ENCODE results near the gene VPS35L. TPM values are rescaled to one million over a fixed set of nuclear protein-coding genes. Genes with fewer than 3 reads are reported as not detected.

Gene VPS35L
- total and polyA plus RNA-seq, 10 of the 15 experiments (the other 5 are each of a cell fraction or from before 2014, with no cell fraction given), result 14.9 to 44.1 (median 26.3) TPM

DNA sequence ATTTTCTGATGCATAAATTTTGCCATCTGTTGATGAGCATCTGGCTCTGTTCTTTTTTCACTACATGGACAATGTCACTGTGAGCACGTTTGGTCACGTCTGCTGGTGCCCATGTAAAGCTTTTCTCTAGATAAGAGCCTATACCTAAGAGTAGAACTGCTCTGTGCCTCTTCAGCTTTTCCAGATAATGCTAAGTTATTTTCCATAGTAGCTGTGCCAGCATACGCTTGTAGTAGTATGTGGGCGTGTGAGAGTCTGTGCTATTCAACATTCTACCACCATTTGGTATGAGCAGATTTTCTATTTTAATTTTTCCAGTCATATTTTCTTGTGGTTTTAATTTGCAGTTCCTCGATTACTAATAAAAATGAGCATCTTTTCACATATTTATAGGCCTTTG lies 33.2 kb downstream of the VPS35L start:
- SMC1A ChIA-PET (ENCODE audit: uncharacterized antibody, unreplicated experiment), result no interaction called here
- Histone ChIP-seq H3K4me3 (no peak overlapping the region), H3K36me3 (ENCODE audit: control insufficient read depth in 2 of 2, insufficient read depth in 2 of 2, low read length in 1 of 2) (peaks cover 4 to 5% of the 10 kb centered on the region in 2 experiments), H3K4me2 (ENCODE audit: control insufficient read depth, insufficient read depth) (no peak overlapping the region), H3K27ac (ENCODE audit: control insufficient read depth, insufficient read depth) (no peak overlapping the region), H3K9me3 (replicated peaks; ENCODE audit: control insufficient read depth, insufficient read depth, low read length) (no peaks in the 10 kb centered on the region), H2AFZ (ENCODE audit: control insufficient read depth, low read depth, low read length) (no peak overlapping the region), H3K9ac (ENCODE audit: control insufficient read depth, insufficient read depth, low read length) (no peak overlapping the region), H3K27me3 (replicated peaks in 1 of 2; ENCODE audit: control insufficient read depth in 2 of 2, insufficient read depth in 2 of 2, low read length in 1 of 2) (no peaks in the 10 kb centered on the region), H3K79me2 (ENCODE audit: control insufficient read depth, insufficient read depth, low read length) (no peaks in the 10 kb centered on the region), H3K4me1 (ENCODE audit: control insufficient read depth, insufficient read depth, low read length) (no peaks in the 10 kb centered on the region), H4K20me1 (ENCODE audit: control insufficient read depth, insufficient read depth) (no peaks in the 10 kb centered on the region)
- RAD21 ChIA-PET (ENCODE audit: unreplicated experiment), result interaction anchor here (1.2 kb wide), 1 partner anchor 11 kb away, joined by 3 read pairs; no protein-coding TSS in a partner anchor
- CTCF ChIA-PET, result interaction anchor here (1.0 to 1.2 kb wide), 2 partner anchors 86 to 298 kb away, joined by 3 to 4 read pairs; no protein-coding TSS in a partner anchor
- in situ Hi-C loops (cut with MboI), result no loop called here
- FAIRE-seq (no peak), DNase-seq (ENCODE audit: low read depth, low spot score) (no peak), ATAC-seq (no peak)
- POLR2A ChIA-PET, result no interaction called here
- 78% methylated on average over 5 of the region's 5 CpGs for WGBS (ENCODE audit: insufficient coverage, insufficient replicate concordance, low lambda C conversion rate, missing lambda C conversion rate)
- intact Hi-C loops (cut with micrococcal nuclease; ENCODE audit: unreplicated experiment), result no loop called here
- no peak for TF ChIP-seq CHD2 (IDR thresholded peaks at IDR 0.05; ENCODE audit: borderline replicate concordance, low read depth, low read length)
- no peak for TF ChIP-seq SIN3A (IDR thresholded peaks at IDR 0.05; ENCODE audit: low read depth, low read length)
- no peak for TF ChIP-seq YBX1 (IDR thresholded peaks at IDR 0.05)
- no peak for TF ChIP-seq ZZZ3 (IDR thresholded peaks at IDR 0.05; ENCODE audit: control insufficient read depth, insufficient read length, low read depth)
- TF ChIP-seq TAF1 (IDR thresholded peaks at IDR 0.05; ENCODE audit: borderline replicate concordance, low read depth, low read length), result no peak
- TF ChIP-seq STAT1 (conservative IDR thresholded peaks at IDR 0.05), result no peak
- no TSS peak for BruUV-seq (replicated peaks)

DNA sequence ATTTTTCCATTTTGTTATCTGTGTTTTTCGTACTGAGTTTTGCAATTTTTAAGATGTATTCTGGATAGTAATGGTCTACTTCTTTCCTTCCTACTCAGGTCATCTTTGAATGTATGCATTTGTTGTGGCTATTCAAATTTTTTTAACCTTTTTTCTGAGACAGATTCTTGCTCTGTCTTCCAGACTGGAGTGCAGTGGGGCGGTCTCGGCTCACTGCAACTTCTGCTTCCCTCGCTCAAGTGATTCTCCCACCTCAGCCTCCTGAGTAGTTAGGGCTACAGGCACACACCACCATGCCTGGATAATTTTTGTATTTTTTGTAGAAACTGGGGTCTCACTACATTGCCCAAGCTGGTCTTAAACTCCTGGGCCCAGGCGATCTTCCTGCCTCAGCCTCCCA lies 33.6 kb downstream of the VPS35L start:
- RAD21 ChIA-PET (ENCODE audit: unreplicated experiment), result interaction anchor here (1.2 kb wide), 1 partner anchor 10 kb away, joined by 3 read pairs; no protein-coding TSS in a partner anchor
- Histone ChIP-seq H3K36me3 (ENCODE audit: control insufficient read depth in 2 of 2, insufficient read depth in 2 of 2, low read length in 1 of 2) (peaks cover 4 to 5% of the 10 kb centered on the region in 2 experiments), H3K4me3 (no peak overlapping the region), H3K79me2 (ENCODE audit: control insufficient read depth, insufficient read depth, low read length) (no peaks in the 10 kb centered on the region), H3K9me3 (replicated peaks; ENCODE audit: control insufficient read depth, insufficient read depth, low read length) (no peaks in the 10 kb centered on the region), H3K27ac (ENCODE audit: control insufficient read depth, insufficient read depth) (no peak overlapping the region), H3K9ac (ENCODE audit: control insufficient read depth, insufficient read depth, low read length) (no peak overlapping the region), H3K4me2 (ENCODE audit: control insufficient read depth, insufficient read depth) (no peak overlapping the region), H2AFZ (ENCODE audit: control insufficient read depth, low read depth, low read length) (no peak overlapping the region), H3K4me1 (ENCODE audit: control insufficient read depth, insufficient read depth, low read length) (no peaks in the 10 kb centered on the region), H3K27me3 (replicated peaks in 1 of 2; ENCODE audit: control insufficient read depth in 2 of 2, insufficient read depth in 2 of 2, low read length in 1 of 2) (no peaks in the 10 kb centered on the region), H4K20me1 (ENCODE audit: control insufficient read depth, insufficient read depth) (no peaks in the 10 kb centered on the region)
- intact Hi-C loops (cut with micrococcal nuclease; ENCODE audit: unreplicated experiment) (no loop called here), in situ Hi-C loops (cut with MboI) (no loop called here)
- no TSS peak for BruUV-seq (replicated peaks)
- CTCF ChIA-PET, result interaction anchor here (0.8 to 1.9 kb wide), 3 partner anchors 9 to 87 kb away, joined by 3 to 9 read pairs (median 3); no protein-coding TSS in a partner anchor
- ATAC-seq (no peak), DNase-seq (ENCODE audit: low read depth, low spot score) (no peak), FAIRE-seq (no peak)
- POLR2A ChIA-PET, result no interaction called here
- WGBS (ENCODE audit: insufficient coverage, insufficient replicate concordance, low lambda C conversion rate, missing lambda C conversion rate), result 91% methylated on average over 5 of the region's 5 CpGs
- SMC1A ChIA-PET (ENCODE audit: uncharacterized antibody, unreplicated experiment), result no interaction called here
- TF ChIP-seq, protein P1, sequence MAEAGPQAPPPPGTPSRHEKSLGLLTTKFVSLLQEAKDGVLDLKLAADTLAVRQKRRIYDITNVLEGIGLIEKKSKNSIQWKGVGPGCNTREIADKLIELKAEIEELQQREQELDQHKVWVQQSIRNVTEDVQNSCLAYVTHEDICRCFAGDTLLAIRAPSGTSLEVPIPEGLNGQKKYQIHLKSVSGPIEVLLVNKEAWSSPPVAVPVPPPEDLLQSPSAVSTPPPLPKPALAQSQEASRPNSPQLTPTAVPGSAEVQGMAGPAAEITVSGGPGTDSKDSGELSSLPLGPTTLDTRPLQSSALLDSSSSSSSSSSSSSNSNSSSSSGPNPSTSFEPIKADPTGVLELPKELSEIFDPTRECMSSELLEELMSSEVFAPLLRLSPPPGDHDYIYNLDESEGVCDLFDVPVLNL (IDR thresholded peaks at IDR 0.05; ENCODE audit: low read depth, low read length), result no peak
- TF ChIP-seq IRF4 (IDR thresholded peaks at IDR 0.05; ENCODE audit: low read depth, low read length) (no peak), NFYA (IDR thresholded peaks at IDR 0.05; ENCODE audit: borderline replicate concordance, low read depth, low read length) (no peak), CBX5 (IDR thresholded peaks at IDR 0.05; ENCODE audit: low read depth) (no peak), ESRRA (IDR thresholded peaks at IDR 0.05; ENCODE audit: low read length) (no peak), MYB (IDR thresholded peaks at IDR 0.05; ENCODE audit: borderline replicate concordance, low read depth, low read length) (no peak), JUND (IDR thresholded peaks at IDR 0.05; ENCODE audit: low read depth, low read length) (no peak)
- TF ChIP-seq, protein P2, sequence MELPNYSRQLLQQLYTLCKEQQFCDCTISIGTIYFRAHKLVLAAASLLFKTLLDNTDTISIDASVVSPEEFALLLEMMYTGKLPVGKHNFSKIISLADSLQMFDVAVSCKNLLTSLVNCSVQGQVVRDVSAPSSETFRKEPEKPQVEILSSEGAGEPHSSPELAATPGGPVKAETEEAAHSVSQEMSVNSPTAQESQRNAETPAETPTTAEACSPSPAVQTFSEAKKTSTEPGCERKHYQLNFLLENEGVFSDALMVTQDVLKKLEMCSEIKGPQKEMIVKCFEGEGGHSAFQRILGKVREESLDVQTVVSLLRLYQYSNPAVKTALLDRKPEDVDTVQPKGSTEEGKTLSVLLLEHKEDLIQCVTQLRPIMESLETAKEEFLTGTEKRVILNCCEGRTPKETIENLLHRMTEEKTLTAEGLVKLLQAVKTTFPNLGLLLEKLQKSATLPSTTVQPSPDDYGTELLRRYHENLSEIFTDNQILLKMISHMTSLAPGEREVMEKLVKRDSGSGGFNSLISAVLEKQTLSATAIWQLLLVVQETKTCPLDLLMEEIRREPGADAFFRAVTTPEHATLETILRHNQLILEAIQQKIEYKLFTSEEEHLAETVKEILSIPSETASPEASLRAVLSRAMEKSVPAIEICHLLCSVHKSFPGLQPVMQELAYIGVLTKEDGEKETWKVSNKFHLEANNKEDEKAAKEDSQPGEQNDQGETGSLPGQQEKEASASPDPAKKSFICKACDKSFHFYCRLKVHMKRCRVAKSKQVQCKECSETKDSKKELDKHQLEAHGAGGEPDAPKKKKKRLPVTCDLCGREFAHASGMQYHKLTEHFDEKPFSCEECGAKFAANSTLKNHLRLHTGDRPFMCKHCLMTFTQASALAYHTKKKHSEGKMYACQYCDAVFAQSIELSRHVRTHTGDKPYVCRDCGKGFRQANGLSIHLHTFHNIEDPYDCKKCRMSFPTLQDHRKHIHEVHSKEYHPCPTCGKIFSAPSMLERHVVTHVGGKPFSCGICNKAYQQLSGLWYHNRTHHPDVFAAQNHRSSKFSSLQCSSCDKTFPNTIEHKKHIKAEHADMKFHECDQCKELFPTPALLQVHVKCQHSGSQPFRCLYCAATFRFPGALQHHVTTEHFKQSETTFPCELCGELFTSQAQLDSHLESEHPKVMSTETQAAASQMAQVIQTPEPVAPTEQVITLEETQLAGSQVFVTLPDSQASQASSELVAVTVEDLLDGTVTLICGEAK (IDR thresholded peaks at IDR 0.05; ENCODE audit: borderline replicate concordance), result no peak
